ENCODE data around the gene TLCD3B.

- TF ChIP-seq CTCF (IDR thresholded peaks at IDR 0.05; ENCODE audit: insufficient read depth, low read length) = no peak
- no peak for TF ChIP-seq POLR2AphosphoS5 (IDR thresholded peaks at IDR 0.05; ENCODE audit: low read depth)
- TF ChIP-seq, protein P1, sequence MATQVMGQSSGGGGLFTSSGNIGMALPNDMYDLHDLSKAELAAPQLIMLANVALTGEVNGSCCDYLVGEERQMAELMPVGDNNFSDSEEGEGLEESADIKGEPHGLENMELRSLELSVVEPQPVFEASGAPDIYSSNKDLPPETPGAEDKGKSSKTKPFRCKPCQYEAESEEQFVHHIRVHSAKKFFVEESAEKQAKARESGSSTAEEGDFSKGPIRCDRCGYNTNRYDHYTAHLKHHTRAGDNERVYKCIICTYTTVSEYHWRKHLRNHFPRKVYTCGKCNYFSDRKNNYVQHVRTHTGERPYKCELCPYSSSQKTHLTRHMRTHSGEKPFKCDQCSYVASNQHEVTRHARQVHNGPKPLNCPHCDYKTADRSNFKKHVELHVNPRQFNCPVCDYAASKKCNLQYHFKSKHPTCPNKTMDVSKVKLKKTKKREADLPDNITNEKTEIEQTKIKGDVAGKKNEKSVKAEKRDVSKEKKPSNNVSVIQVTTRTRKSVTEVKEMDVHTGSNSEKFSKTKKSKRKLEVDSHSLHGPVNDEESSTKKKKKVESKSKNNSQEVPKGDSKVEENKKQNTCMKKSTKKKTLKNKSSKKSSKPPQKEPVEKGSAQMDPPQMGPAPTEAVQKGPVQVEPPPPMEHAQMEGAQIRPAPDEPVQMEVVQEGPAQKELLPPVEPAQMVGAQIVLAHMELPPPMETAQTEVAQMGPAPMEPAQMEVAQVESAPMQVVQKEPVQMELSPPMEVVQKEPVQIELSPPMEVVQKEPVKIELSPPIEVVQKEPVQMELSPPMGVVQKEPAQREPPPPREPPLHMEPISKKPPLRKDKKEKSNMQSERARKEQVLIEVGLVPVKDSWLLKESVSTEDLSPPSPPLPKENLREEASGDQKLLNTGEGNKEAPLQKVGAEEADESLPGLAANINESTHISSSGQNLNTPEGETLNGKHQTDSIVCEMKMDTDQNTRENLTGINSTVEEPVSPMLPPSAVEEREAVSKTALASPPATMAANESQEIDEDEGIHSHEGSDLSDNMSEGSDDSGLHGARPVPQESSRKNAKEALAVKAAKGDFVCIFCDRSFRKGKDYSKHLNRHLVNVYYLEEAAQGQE (IDR thresholded peaks at IDR 0.05; ENCODE audit: insufficient replicate concordance, low read depth) = no peak
Observed at GRCh38 chr16:30031477-30031918, 427 bp upstream of the TLCD3B start.

All from HL-60 (cell line).